Colonic mucosa (tissue), 4 donors: ENCODE data around the gene DNAJC30. TPM values are rescaled to one million over a fixed set of nuclear protein-coding genes. Genes with fewer than 3 reads are reported as not detected.
A peak's percentile ranks its signal among the peaks of the same experiment; 100 is the strongest.
"Not testable (repeated sequence)": the region's sequence is repeated elsewhere in the genome, so short reads cannot be mapped to it uniquely, and the experiment has no call there.

ENCODE experiments used
- DNase-seq: peaks from one replicate; pipeline ENCODE4 v3.0.0-alpha.2; 2020
- H3K27ac ChIP-seq: fragments of 200-600 bp; one replicate; pipeline ENCODE4 v1.8.0; 2021
- H3K27me3 ChIP-seq: fragments of 200-600 bp; one replicate; pipeline ENCODE4 v1.8.0; 2021
- H3K36me3 ChIP-seq: fragments of 200-600 bp; one replicate; pipeline ENCODE4 v1.8.0; 2021
- H3K4me1 ChIP-seq: fragments of 200-600 bp; one replicate; pipeline ENCODE4 v1.8.0; 2021; ENCODE audit warnings: mild to moderate bottlenecking
- H3K4me3 ChIP-seq: fragments of 200-600 bp; one replicate; pipeline ENCODE4 v1.8.0; 2021
- H3K9ac ChIP-seq, 2 donors: one replicate each; pipeline ENCODE4 v1.7.0; 2013; ENCODE audit warnings: control low read depth in 2 of 2, low read depth in 2 of 2, low read length in 2 of 2
- H3K9me3 ChIP-seq: fragments of 200-600 bp; one replicate; pipeline ENCODE4 v1.8.0; 2021
- CTCF ChIP-seq: fragments of 200-600 bp; IDR thresholded peaks from one replicate; pipeline ENCODE4 v1.8.0; 2022; ENCODE audit warnings: antibody characterized with exemption, mild to moderate bottlenecking
- intact Hi-C: fragments of 100-400 bp; cut with DNase I; formaldehyde crosslinking; loops from one replicate; pipeline ENCODE4 v1.14.1; 2022
- total RNA-seq, 2 donors: library from RNA; stranded (reverse); fragmentation: NEBNext Ultra II Directional in 1 of 2; extraction: Animal tissue kit (Norgen Biotek cat#: 25700) in 1 of 2; gene quantifications; one replicate each; pipeline ENCODE4 v1.2.1, GENCODE V29; 2021
- donor health status: healthy.
- donor health status: DM: no; HTN: no; CAD: no.
- donor health status: DM: no; HTN: no; CAD: no.

The DNAJC30 gene
- total RNA-seq, 2 donors from 2014 or later = 9.7 to 15.1 TPM

GRCh38 chr7:73668103-73668885 lies 15.0 kb downstream of the DNAJC30 start:
- DNase-seq = no peak
- Histone ChIP-seq H3K9ac (peak overlapping the region; percentile 28 to 35), H3K4me1 (no peaks in the 10 kb centered on the region), H3K27me3 (no peaks in the 10 kb centered on the region), H3K4me3 (peak overlapping the region; percentile 31), H3K36me3 (no peaks in the 10 kb centered on the region), H3K9me3 (no peaks in the 10 kb centered on the region), H3K27ac (no peak overlapping the region)
- TF ChIP-seq CTCF = no peak
- intact Hi-C loops = loop anchor here (5.0 kb wide), 1 partner anchor 44 kb away; no protein-coding TSS in a partner anchor

- Histone ChIP-seq H3K27me3 (no peaks in the 10 kb centered on the region), H3K4me3 (peak within 1 kb of the TSS; percentile 31), H3K4me1 (no peaks in the 10 kb centered on the region), H3K9ac (peak within 1 kb of the TSS; percentile 28 to 35), H3K27ac (no peak within 1 kb of the TSS), H3K9me3 (no peaks in the 10 kb centered on the region), H3K36me3 (no peaks in the 10 kb centered on the region)
- peak; percentile 94 for DNase-seq
- intact Hi-C loops = loop anchor here (5.0 kb wide), 1 partner anchor 45 kb away; no protein-coding TSS in a partner anchor
- TF ChIP-seq CTCF = peak; percentile 51
These were observed 15.7 kb downstream of the DNAJC30 start, which contains the start of gene VPS37D for GRCh38 chr7:73667344-73668102. Gene VPS37D (plus strand): TSS chr7:73667831. CDS start chr7:73667959, 128 bp downstream.

GRCh38 chr7:73663033-73663432 lies 20.2 kb downstream of the DNAJC30 start:
- no peak for TF ChIP-seq CTCF
- H3K4me3 ChIP-seq = no peak overlapping the region
- no peak overlapping the region for H3K9ac ChIP-seq
- intact Hi-C loops = no loop called here
- no peaks in the 10 kb centered on the region for H3K27me3 ChIP-seq
- DNase-seq = no peak
- no peak overlapping the region for H3K27ac ChIP-seq
- H3K4me1 ChIP-seq = no peaks in the 10 kb centered on the region
- H3K9me3 ChIP-seq = no peaks in the 10 kb centered on the region
- H3K36me3 ChIP-seq = no peaks in the 10 kb centered on the region

- H3K27ac ChIP-seq, H3K27me3 ChIP-seq, intact Hi-C loops, H3K9ac ChIP-seq, H3K4me3 ChIP-seq, H3K9me3 ChIP-seq, H3K36me3 ChIP-seq, DNase-seq, H3K4me1 ChIP-seq: not testable (repeated sequence)
These were observed 22.7 kb downstream of the DNAJC30 start for GRCh38 chr7:73660594-73660993.

GRCh38 chr7:73659983-73660382 lies 23.3 kb downstream of the DNAJC30 start:
- Histone ChIP-seq H3K4me1 (no peaks in the 10 kb centered on the region), H3K9ac (no peak overlapping the region), H3K9me3 (no peaks in the 10 kb centered on the region), H3K27ac (no peak overlapping the region), H3K36me3 (no peaks in the 10 kb centered on the region), H3K27me3 (no peaks in the 10 kb centered on the region), H3K4me3 (no peak overlapping the region)
- intact Hi-C loops = no loop called here
- no peak for TF ChIP-seq CTCF
- no peak for DNase-seq

GRCh38 chr7:73655309-73655708 lies 27.9 kb downstream of the DNAJC30 start:
- H3K27me3 ChIP-seq, H3K4me1 ChIP-seq, H3K27ac ChIP-seq, H3K9ac ChIP-seq, H3K36me3 ChIP-seq, intact Hi-C loops, DNase-seq, H3K4me3 ChIP-seq, H3K9me3 ChIP-seq: not testable (repeated sequence)
